Measurements from ENCODE around the gene CDK5RAP1.

Gene CDK5RAP1

DNA sequence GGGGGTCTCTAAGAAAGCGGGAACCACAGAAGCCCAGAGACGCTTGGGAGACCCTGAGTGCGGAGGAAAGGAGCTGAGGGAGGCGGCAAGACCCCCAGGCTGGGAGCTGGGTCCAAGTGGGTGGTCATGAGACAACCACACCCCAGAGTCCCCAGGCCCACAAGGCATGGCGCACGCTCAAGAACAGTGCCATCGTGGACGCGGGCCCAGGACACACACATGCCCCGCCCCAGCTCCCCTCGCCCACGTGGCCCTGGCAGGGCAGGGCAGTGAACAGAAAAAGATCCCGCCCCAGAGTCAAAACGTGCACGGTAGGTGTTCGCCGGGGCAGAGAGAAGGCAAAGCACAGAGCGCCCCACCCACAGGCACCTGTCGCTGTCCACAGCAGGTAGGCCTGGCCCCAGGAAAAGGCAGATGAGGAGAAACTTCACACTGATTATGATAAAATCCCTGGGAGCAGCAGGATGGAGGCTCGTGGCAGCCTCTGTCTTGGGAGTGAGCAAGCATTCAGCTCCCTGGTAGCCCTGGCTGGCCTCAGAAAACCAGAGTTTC is 68.3 kb downstream of the CDK5RAP1 start:
- DNase-seq: no peak

GRCh38 chr20:33328157-33329137 is 72.9 kb downstream of the CDK5RAP1 start:
- no peak for DNase-seq

- no peak for DNase-seq
Measured at GRCh38 chr20:33325350-33325749, 76.0 kb downstream of the CDK5RAP1 start.

DNA sequence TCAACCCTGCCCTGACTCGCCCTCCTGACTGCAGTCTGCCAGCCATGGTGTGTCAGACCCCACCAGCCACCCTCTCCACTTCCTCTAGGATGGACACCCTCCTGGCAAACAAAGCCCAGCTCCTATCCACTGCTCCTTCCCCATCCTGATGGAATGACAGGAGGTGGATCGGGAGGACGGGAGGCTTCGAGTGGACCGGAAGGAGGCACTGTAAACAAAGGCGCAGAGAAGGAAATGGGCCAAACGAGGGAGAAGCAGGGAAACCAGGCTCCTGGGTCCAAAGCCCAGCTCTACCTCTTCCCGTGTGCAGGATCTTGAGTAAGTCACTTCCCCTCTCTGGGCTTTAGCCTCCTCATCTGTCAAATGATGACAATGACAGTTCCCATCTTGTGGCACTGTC is 78.1 kb downstream of the CDK5RAP1 start:
- no peak for DNase-seq

GRCh38 chr20:33322456-33322855 is 78.9 kb downstream of the CDK5RAP1 start:
- DNase-seq: no peak

DNA sequence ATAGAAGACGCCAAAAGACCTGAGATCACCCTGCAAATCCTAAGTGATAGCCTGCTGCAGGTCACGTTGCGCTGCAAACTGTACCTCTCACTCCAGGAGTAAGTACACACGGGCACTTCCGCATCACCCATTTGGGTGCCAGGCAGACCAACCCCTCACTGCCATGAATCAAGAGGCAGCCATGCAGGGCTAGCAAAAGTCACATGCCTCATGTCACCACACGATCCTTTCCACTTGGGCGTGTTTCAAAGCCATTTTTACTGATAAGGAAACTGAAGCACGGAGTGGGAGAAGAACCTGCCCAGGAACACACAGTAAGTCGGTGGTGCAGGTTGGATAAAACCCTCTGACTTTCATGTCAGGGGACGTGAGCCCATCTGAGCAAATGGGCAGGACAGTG is 81.3 kb downstream of the CDK5RAP1 start:
- no peak for DNase-seq

- no peak for DNase-seq
Measured at GRCh38 chr20:33318096-33318429, 83.3 kb downstream of the CDK5RAP1 start.

GRCh38 chr20:33317424-33318095 is 83.8 kb downstream of the CDK5RAP1 start:
- no peak for DNase-seq

- DNase-seq: no peak
Measured at GRCh38 chr20:33316958-33317357, 84.4 kb downstream of the CDK5RAP1 start.

GRCh38 chr20:33316343-33316742 is 85.0 kb downstream of the CDK5RAP1 start:
- DNase-seq: no peak

GRCh38 chr20:33313686-33314314 is 87.5 kb downstream of the CDK5RAP1 start:
- DNase-seq: no peak

DNA sequence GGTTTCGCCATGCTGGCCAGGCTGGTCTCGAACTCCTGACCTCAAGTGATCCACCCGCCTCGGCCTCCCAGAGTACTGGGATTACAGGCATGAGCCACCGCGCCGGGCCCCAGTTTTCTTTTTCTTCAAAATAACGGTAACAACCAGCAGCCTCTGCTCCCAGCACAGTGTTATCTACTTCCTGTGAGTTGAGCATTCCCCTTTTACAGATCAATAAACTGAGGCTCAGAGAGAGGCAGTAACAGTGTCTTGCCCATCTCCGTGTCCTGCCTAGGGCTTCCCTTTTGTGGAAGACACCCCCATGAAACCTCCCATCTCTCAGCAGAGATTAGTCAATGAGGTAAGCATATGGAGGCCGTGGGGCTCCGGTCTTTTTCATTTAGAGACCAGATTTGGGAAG is 88.7 kb downstream of the CDK5RAP1 start:
- no peak for DNase-seq

GRCh38 chr20:33311996-33312395 is 89.3 kb downstream of the CDK5RAP1 start:
- no peak for DNase-seq

DNA sequence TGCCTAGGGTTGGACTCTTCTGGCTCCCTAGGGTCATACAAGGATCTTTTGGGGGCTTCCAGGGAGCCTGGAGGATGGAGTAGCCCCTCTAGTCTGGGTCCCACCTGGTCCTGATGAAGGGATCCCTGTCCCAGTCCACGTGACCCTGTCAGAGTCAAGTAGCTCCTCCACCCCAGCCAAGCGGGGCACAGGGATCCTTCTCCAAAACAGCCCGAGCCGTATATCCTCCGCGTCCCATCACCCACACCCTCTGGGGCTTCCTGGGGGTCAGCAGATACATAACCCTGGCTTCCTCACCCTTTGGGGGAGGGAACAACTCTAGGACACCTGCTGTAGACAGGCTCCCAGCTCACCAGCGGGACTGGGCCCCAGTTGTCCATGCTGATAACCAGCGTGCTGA is 90.3 kb downstream of the CDK5RAP1 start:
- DNase-seq: no peak

DNA sequence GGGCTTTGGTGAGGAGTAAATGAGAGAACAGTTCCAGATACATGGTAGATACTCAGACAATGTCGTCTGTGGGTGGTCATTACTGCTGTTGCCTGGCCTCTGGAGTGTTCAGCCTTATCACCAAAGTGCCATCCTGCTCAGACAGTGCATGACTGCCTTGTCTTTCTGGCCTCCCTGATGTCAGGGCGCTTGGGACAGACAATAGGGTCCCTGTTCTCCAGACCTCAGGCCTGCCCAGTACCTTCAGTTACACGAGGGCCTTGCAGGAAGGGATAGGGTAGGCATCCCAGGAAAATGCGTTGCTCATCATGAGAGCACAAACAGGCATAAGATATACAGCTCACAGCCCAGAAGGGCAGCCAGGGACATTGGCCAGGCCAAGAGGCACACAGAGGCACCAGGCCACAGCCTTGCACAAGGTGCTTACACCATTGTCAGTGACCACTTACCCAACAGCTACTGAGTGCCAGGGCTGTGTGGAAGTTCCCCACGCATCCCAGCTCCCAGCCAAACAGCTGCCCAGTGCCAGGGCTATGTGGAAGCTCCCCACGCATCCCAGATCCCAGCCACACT is 90.9 kb downstream of the CDK5RAP1 start:
- DNase-seq: no peak

- DNase-seq: no peak
Measured at GRCh38 chr20:33309631-33310030, 91.7 kb downstream of the CDK5RAP1 start.

All from NCI-H187 treated with DMSO at 0.1 percent for 48 hours (cell line).